Activated naive CD8-positive, alpha-beta T cell treated with anti-CD3 and anti-CD28 coated beads, Interleukin-2, amount 50 U/mL, for 16 hours (primary cell): ENCODE measurements around the gene GUCY2D.
"Not testable (repeated sequence)": the region's sequence is repeated elsewhere in the genome, so short reads cannot be mapped to it uniquely, and the experiment has no call there.

Source experiments
- DNase-seq: peaks from one replicate; pipeline ENCODE4 v3.0.0-alpha.2; 2020; ENCODE audit warnings: low read depth, low spot score

The GUCY2D gene

GRCh38 chr17:8016632-8017424 lies 14.4 kb downstream of the GUCY2D start:
- DNase-seq: no peak

GRCh38 chr17:8018436-8018835 lies 16.0 kb downstream of the GUCY2D start:
- DNase-seq: no peak

- DNase-seq: no peak
These were observed 16.8 kb downstream of the GUCY2D start for GRCh38 chr17:8019166-8019565.

GRCh38 chr17:8019665-8020650 lies 17.5 kb downstream of the GUCY2D start:
- DNase-seq: no peak

GRCh38 chr17:8020776-8021564 lies 18.6 kb downstream of the GUCY2D start:
- DNase-seq: no peak

- no peak for DNase-seq
These were observed 19.3 kb downstream of the GUCY2D start for GRCh38 chr17:8021565-8022359.

GRCh38 chr17:8022360-8023003 lies 20.1 kb downstream of the GUCY2D start:
- DNase-seq: no peak

- not testable (repeated sequence) for DNase-seq
These were observed 21.7 kb downstream of the GUCY2D start for GRCh38 chr17:8024161-8024560.

GRCh38 chr17:8025176-8025911 lies 22.9 kb downstream of the GUCY2D start:
- DNase-seq: no peak

GRCh38 chr17:8029121-8029520 lies 26.7 kb downstream of the GUCY2D start:
- no peak for DNase-seq

GRCh38 chr17:8031261-8031661 lies 28.8 kb downstream of the GUCY2D start:
- no peak for DNase-seq

- no peak for DNase-seq
These were observed 29.5 kb downstream of the GUCY2D start for GRCh38 chr17:8031950-8032349.

- no peak for DNase-seq
These were observed 30.0 kb downstream of the GUCY2D start for GRCh38 chr17:8032442-8032841.

- DNase-seq: no peak
These were observed 36.7 kb downstream of the GUCY2D start, which contains the start of gene ALOX15B for GRCh38 chr17:8038954-8039610. Gene ALOX15B (plus strand): TSS chr17:8039059. CDS start chr17:8039156, 97 bp downstream.

- no peak for DNase-seq
These were observed 37.3 kb downstream of the GUCY2D start for GRCh38 chr17:8039611-8040168.

GRCh38 chr17:8041249-8041928 lies 39.0 kb downstream of the GUCY2D start:
- DNase-seq: no peak

GRCh38 chr17:8041979-8042378 lies 39.6 kb downstream of the GUCY2D start:
- no peak for DNase-seq
